Hematopoietic multipotent progenitor cell treated with erythropoietin and hydrocortisone succinate and interleukin-3 and kit ligand, for 4 days (in vitro differentiated cells): ENCODE results near the gene SETD5.
A peak's percentile ranks its signal among the peaks of the same experiment; 100 is the strongest.

Experiments
- DNase-seq: peaks from one replicate; pipeline ENCODE4 v3.0.0-alpha.2; 2015

The SETD5 gene

DNA sequence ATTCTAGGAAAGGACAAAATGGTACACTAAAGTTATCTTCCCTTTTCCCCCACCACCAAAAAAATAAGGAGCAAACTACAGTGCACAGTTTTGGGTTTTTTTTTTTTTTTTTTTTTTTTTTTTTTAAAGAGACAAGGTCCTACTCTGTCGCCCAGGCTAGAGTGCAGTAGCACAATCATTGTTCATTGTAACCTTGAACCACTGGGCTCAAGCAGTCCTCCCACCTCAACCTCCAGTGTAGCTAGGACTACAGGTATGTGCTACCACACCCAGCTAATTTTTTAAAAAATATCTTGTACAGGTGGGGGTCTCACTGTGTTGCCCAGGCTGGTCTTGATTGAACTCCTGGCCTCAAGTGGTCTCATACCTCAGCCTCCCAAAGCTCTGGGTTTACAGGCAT is 14.9 kb downstream of the SETD5 start:
- no peak for DNase-seq

DNA sequence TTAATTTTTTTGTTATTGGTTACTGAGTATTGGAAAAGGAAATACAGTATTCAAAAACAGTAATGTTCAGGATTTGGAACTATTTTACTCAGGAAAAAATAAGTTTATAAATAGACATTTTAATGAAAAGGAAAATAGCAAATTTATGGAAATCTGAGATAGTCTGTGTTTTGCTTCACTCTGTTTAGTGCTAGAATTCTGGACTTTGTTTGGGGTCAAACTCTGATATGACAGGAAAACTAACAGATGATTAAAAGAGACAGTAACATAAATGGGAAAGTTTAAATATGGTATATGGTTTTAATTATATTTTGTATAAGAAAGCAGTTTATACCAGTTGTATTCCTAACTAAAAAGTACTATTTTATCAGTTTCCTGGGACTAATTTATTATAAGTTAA is 17.4 kb downstream of the SETD5 start:
- no peak for DNase-seq

DNA sequence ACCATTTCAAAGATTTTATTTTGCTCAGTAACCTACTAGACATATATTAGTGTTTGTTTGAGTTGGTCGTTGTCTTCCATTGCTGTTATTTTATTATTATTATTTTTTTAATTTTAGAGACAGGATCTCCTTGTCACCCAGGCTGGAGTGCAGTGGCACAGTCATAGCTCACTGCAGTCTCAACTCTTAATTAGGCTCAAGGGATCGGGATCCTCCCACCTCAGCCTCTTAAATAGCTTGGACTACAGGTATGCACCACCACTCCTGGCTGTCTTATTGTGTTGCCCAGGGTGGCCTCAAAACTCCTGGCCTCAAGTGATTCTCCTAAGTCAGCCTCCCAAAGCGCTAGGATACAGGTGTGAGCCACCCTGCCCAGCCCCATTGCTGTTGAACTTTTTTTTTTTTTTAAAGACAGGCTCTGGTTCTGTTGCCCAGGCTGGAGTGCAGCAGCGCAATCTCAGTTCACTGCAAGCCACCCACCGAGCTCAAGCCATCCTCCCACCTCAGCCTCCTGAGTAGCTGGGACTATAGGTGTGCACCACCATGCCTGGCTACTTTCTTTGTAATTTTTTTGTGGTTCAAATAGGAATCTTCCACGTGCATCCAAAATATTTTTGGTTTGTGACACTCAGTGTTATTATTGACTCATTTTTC is 18.2 kb downstream of the SETD5 start:
- no peak for DNase-seq

DNA sequence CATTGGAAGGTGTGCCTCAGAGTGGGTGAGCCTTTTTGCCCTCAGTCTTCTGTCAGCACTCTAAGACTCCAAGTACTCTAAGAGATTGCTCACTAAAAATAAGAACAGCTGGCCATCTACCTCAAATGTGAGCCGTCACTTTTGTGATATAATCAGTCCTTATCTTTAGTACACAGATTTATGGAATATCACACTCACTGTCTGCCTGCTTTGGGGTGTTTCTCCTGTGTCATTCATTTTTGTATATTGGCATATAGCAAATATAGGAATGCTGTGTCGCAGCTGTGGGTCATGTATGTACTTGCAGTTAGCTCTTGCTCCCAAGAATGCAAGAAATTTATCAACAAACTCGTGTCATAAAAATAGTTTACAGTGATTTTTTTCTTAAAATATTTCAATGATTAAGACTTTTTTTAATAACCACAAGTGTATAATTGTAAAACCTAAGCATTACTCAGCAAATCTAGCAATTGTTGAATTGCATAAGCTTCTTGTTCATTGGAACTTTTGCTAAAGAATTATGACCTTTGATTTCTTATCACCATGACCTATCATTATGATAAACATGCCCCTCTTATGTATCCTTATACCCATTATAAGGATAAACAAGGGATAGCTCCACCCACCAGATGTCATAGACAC is 18.8 kb downstream of the SETD5 start:
- no peak for DNase-seq

DNA sequence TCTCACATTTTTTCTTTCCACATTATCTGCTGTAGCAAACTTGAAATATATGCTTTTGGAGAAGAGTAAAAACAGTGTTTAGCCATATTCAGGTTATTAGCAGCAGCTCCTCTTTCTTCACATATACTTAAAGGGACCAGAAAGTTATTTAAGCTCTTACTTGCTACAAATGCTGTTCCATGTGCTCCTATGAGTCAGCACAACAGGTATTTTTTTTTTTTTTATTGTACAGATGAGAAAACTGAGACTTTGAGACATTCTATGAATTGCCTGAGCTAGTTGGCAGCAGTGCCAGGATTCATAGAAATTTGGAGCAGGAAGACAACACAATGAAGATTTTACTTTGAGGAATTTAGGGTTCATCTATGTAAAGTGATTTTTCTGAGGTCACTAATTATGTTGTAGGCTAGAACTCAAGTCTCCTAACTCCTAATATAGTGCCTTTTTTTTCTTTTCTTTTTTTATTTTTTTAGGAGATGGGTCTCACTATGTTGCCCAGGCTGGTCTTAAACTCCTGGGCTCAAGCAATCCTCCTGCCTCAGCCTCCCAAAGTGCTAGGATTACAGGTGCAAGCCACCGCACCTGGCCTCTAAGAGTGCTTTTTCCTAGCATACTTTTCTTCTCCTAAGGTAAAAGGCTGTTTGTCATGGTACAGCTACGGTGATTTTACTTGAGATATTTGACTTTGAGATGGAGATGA is 23.6 kb downstream of the SETD5 start:
- DNase-seq = no peak

DNA sequence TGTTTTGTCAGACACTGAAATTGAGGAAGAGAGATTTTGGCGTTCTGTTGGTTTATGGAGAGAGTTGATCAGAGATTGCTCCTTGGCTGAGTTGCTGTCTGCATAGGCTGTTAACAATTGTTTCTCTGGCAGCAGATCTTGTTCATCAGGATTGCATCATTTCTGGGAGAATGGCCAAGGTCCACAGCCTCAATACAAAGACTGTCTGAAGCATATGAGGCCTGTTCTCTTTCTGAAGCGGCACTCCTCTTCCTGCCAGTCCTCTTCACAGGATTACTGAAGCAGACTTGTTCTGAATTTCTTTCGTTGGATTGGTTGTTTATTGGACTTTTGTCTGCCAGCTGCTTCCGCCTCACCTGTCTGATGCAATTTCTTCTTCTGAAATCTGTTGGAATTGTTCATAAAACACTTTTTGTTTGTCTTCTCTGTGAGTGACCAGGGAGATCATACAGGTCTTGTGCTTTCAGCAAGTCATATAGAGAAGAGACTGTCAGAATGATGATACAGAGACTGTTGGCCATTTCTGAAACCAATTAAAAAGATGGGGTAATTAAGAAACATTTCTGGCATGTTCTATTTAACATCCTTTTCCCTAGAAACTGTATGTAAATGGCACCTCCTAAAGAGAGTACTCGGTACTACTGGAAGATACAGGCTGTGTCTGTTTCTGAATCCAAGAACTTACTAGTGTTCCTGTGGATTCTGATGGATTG is 25.5 kb downstream of the SETD5 start:
- DNase-seq = peak; percentile 91

DNA sequence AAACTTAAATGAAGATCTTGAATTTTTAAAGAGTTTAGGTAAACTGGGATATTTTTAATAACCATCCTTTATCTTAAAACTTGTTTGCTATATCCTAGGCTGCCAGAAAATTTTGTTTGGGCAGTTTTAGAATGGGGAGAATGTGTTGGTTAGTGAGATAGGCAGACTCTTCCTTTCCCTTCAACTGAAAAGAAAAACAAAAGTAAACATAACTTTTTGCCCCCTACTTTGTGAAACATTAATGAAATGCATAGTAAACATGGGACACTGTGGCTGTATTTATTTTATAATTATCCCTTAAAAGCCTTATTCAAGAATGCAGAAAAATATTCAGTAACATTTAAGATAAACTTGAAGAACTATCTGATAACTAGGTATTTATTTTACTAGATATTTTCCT is 31.0 kb downstream of the SETD5 start:
- DNase-seq = no peak

DNA sequence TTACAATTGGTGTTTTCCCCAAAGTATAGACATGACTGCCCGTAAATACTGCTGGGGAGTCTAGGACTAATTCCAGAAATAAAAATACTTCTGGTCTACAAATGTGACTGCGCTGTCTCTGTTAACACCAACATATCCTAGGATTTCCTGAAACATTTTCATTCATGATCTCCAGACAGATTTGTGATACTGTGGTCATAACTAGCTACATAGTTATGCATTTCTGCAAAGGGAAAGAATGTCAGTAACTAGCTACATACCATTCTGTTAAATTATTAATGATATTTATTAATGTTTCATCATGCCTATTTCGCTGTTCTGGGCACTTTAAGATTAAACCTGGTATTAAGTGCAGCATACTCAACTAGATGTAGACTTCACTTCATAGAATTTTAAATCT is 33.3 kb downstream of the SETD5 start:
- no peak for DNase-seq

DNA sequence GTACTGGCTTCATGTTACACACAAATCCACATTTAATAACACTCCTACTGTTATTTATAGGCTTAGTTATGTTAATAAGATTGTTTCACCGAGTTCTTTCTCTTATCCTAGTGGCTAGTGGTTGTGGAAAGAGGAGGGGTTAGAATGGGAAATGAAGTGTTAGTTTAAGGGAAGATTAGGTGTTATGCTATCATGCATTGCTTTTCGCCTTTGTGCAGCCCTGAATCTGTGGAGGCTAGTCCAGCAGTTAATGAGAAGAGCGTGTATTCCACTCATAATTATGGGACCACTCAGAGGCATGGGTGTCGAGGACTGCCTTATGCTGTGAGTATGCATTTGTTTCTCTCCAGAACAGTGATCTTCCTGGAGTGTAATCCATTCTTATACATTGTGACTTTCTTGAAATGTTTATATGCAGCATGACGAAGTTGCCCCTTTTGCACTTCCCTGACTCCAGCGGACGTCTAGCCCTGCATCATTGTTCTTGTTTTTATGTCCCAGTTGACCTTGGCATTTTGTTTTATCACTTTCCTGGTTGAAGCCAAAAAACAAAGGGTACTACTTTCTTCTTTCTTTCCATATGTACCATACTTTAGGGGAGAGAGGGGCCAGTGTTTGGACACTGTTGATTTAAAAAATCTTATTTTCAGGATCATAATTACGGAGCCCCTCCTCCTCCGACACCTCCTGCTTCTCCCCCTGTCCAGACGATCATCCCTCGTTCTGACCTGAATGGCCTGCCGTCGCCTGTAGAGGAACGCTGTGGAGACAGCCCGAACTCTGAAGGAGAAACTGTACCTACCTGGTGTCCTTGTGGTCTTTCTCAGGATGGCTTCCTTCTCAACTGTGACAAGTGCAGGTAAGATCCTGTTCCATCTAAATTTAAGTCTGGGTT is 36.5 kb downstream of the SETD5 start:
- no peak for DNase-seq

DNA sequence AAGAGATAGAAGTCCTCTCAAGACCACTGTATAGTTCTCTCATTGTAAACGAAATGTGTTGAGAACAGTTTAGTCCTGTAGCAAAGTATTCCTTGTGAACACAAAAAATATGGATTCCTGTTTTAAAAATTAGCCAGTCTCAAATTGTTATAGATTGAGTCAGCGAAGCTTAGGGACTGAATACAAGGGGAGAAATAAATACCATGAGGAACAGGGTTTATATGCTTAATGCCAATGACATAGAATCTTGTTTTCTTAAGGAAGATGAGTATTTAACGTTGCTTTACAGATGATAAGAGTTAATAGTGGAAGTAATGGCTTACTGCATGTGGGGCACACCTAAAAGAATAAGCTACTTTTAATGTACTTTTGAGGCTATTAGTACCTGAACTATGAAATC is 37.9 kb downstream of the SETD5 start:
- no peak for DNase-seq

DNA sequence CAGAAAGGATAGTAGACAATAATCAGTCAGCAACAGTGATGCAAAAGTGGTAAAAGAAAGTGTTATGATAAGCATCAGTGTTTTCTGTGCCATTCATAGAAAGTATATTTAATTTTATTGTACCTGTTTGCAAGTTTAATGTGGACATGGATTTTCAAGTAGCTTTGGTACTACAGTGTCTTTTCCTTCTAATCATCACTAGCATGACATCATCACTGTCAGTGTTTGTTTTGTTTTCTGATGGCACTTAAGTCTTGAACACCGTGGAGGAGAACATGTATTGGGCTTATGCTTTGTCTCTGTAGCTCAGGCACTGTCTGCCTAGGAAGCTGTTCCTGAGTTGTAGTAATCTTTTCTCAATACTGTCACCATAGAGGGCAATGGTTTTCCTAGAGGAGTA is 41.9 kb downstream of the SETD5 start:
- no peak for DNase-seq

DNA sequence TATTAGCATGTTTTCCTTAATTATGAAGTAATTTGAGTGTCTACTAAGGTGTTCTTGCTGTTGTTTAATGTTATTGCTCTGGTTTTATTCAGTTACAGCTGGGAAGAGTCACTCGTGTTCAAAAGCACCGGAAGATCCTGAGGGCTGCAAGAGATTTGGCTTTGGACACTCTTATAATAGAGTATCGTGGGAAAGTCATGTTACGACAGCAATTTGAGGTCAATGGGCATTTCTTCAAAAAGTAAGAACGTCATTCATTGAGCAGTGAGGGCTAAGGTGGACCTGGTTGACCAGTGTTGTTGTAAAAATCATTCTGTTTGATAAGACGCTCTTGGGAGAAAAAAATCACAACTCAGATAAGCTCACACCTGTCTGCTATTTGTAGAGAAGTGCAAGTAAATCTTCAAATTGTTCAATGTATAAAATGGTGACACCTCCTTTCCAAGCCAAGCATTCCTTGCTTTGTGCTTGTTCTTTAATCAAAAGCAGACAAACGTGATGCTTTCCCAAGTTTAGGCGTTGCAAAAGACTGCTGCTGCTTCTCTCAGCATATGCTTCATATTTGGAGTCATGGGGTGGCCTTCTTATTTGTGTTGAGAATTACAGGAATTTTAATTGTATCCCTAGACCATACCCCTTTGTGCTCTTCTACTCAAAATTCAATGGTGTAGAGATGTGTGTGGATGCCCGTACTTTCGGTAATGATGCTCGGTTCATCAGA is 44.2 kb downstream of the SETD5 start:
- DNase-seq = no peak

DNA sequence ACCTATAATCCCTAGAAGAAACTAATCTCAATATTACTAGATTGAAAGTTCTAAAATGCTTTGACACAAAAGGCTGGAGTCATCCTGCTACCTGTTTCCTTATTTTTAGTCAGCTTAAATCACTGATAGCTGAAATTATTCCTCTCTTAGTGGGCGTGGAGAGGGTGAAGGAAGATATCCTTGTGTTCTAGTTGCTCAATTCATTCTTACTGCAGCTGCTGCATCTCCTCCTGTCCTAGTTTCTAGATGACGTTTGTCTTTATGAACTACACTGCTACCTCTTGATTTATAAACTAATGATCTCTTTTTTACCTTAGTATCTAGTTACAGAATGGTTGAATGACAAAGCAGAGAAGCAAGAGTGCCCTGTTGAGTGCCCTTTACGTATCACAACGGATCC is 50.7 kb downstream of the SETD5 start:
- DNase-seq = no peak

DNA sequence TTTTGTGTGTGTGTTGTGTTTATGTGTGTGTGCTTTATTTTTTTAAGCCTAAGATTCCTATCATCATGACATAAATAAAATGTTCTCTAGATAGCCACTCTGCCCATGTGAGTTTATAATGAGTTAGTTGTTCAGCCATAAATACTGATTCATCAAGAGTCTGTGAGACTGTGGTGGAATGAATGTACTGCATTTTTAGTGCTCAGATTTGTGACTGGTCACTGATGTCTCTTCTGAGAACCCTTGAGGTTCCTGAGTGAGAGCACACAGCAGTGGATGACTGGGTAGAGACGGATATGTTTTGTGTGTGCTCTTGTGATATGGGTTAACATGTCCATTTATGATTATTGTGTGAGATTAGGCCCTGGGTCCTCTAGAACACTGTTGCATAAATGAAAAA is 51.2 kb downstream of the SETD5 start:
- DNase-seq = no peak

DNA sequence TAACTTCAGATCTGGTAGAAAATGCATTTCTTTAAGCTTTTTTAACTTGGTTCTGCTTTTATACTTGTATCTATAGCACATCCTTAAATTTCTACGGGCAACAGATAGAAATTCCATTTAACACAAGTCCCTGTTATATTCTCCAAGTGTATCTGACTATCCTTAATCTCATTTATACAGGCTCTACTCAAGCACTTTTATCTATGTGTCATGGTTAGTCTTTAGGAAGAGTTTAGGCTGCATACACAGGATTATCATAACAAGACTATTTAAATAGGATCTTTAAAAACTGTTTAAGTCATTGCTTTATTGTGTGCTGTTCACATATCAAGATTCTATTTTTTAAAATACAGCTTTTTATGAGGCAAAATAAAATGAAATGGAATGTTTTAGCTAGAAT is 52.7 kb downstream of the SETD5 start:
- DNase-seq = peak; percentile 26

DNA sequence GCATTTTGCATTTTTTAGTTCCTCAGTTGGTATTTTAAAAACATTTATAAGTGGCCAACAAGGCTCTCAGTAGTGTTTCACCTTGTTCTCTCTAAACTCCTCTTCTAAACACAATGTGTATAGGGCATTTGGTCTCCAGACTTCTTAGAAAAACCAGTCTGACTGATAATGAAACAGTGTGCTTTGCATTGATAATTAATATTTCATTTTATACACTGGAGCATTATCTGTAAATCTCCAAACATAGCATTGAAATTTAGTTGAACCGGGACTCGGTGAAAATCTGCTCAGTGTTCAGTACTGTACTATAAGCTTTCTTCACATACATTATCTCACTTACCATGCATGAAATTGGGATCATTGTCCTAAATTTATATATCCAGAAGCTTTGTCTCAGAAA is 53.6 kb downstream of the SETD5 start:
- DNase-seq = peak; percentile 16

DNA sequence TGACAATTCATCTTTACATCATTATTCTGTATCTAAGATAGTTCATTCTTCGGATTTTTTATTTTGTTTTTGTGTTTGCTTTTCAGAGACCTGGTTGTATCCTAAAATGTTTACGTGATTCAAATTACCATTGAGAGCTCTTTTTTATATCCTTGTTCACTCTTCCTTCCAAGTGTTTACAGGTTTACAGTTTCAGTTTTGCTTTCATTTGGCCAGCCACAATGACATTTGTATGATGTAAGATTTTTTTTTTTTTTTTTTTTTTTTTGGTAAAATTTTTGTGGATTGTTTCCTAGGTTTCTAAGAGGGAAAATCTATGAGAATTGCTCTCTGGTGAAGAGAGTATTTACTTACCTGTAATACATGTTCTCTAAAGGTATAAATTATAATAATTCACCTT is 55.0 kb downstream of the SETD5 start:
- DNase-seq = peak; percentile 10

DNA sequence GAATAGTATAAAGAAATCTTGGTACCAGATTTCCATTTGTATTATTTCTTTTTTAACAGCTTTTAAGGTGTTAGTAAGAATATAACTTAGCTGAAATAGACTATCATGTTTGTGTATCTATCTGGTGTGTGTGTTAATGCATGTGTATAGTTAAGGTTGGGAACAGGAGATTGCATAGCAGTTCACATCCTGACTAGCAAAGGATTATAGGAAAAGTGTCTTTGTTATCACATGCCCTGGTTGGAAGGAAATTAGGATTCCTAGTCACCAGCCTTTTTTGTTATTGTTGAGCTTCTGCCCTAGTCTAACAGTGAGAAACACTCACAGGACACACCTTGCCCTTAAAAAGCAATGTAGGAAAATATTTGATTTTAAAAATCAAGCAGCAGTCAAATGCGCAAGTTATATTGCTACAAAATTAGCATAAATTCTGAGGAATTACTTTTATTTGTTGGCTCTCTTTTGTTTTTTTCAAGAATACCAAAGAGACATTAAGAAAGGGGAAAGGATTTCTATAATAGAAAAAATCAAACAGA is 58.2 kb downstream of the SETD5 start:
- DNase-seq = no peak

DNA sequence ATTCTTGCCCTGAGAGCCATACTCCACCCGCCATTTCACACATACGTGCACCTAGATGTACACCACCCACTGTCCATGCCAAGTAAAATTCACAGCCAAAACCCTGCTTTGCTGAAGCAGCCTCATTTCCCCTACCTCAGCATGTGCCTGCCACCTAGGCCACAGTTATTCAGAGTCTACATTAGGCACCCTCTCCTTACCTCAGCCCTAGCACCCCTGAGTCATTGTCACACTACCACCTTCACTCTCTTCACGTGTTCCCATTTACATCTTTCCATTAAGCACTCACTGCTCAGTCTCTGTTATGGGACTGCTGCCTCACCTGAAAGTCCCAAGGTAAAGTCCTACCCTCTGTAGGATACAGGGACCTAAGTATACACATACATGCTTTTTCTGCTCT is 70.0 kb downstream of the SETD5 start:
- DNase-seq = no peak

DNA sequence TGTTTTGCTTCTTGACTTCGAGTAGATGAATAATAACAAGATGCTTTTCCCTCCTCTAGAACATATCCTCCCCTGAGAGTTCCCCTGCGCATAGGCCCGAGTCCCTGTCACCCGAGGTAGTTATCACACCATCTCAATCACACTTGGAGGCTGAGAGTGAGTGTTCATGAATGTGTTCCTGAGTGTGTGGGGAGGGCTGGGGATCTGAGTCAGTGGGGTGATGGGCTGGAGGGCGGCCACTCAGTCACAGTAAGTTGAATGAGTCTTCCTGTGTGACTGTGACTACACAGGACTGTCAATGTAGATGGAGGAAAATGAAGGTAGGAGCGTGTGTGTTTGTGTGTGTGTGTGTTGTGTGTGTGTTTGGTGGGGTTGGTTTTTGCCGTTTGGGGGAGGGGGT is 71.0 kb downstream of the SETD5 start:
- no peak for DNase-seq

DNA sequence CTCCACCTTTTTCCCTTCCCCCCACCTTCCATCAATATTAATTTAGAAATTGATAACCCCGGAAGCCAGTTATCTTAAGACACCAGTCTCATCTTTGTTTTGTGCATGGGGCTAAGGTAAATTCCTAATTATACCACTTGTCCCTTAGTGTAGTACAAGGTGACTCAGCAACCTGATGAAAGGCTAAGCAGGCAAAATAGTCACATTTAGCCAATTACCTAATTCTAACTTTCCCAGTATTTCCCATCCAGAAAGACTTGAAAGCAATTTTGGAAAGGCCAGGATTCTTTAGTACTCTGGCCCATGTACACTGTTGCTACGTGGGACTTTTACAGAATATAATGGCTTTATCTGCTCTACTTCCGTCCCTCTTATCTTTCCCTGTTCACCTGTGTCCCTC is 72.6 kb downstream of the SETD5 start:
- no peak for DNase-seq
